Measurements from ENCODE around the gene HYAL3. TPM values are rescaled to one million over a fixed set of nuclear protein-coding genes. Genes with fewer than 3 reads are reported as not detected.

The HYAL3 gene
- total and polyA plus RNA-seq, 2 of the 8 experiments (the other 6 are each of a cell fraction or from before 2014, with no cell fraction given) = 3.2 to 12.2 TPM

DNA sequence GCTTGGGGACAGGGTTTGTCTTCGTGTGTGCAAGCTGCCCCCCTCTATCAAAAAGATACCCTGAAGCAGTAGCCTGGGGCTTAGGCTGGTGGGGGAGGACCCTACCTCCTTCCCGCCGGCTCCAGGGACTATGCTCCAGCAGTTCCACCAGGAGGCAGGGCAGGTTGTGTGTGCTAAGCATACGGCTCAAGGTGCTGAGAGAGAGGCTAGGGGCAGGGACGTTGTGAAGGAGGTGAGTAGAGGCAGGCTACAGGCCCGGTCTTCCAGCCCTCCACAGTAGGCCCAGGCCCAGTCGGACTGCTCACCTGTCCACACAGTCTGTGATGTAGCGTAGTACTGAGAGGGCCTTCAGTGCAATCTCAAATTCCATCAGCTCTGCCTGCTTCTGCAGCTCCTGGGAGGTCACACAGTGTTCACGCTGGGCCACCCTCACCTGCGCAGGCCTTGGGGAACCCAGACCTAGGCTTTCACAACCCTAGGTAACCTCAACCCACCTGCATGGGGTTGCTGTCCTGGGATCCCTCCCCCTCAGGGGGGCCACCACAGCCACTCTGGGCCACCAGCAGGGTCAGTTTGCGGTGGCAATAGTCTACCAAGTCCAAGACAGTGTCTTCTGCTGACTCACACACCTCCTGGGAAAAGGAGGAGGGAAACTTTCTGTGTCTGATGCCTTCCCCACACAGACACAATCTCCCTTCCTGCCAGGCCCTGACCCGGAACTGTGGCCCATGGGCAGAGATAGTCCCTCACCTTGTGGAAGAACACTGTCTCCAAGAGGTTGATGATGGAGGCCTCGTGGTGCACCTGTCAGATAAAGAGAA, 43.8 kb upstream of the HYAL3 start:
- Histone ChIP-seq H2BK20ac (ENCODE audit: low read length) (no peak overlapping the region), H4K20me1 (replicated peaks in 1 of 2; ENCODE audit: control insufficient read depth in 1 of 2, insufficient read depth in 2 of 2, low read length in 2 of 2) (peaks cover 3% of the 10 kb centered on the region in 2 experiments), H2BK5ac (ENCODE audit: low read depth, low read length) (no peak overlapping the region), H3K36me3 (ENCODE audit: control insufficient read depth in 2 of 4, insufficient read depth in 4 of 4, low read length in 3 of 4) (no peaks in the 10 kb centered on the region), H3K4me1 (replicated peaks in 1 of 4; ENCODE audit: control insufficient read depth in 3 of 4, insufficient read depth in 4 of 4, low read length in 3 of 4) (peaks cover 0 to 16% (median 12%) of the 10 kb centered on the region in 4 experiments; a peak in 5 of 7 replicates), H3K23me2 (ENCODE audit: low read depth, low read length) (peaks cover 15% of the 10 kb centered on the region; the same call in 1 of the 2 replicates), H3K4ac (replicated peaks; ENCODE audit: insufficient read length, low read depth, low read length) (no peak overlapping the region), H3K79me1 (ENCODE audit: low read depth, low read length) (no peaks in the 10 kb centered on the region), H3K4me2 (ENCODE audit: insufficient read depth in 1 of 2, low read depth in 2 of 2, low read length in 2 of 2) (no peak overlapping the region), H3K14ac (ENCODE audit: insufficient read length) (no peak overlapping the region), H3K56ac (replicated peaks; ENCODE audit: insufficient read length, low read depth, low read length) (no peak overlapping the region), H2BK15ac (ENCODE audit: low read length) (no peak overlapping the region; the same call in 1 of the 2 replicates), H2AK5ac (ENCODE audit: low read depth, low read length) (no peak overlapping the region), H4K91ac (replicated peaks; ENCODE audit: insufficient read length, low read length) (no peak overlapping the region), H2AFZ (ENCODE audit: low read length) (no peak overlapping the region), H3K4me3 (ENCODE audit: extremely low read depth in 1 of 4, insufficient read depth in 2 of 4, low read depth in 3 of 4, low read length in 4 of 4) (no peak overlapping the region), H4K8ac (ENCODE audit: extremely low read depth, insufficient read depth, low read length) (peak overlapping the region; percentile 29; the same call in 1 of the 2 replicates), H3K79me2 (ENCODE audit: control insufficient read depth in 1 of 2, insufficient read depth in 2 of 2, low read length in 2 of 2) (no peaks in the 10 kb centered on the region), H3K9me3 (ENCODE audit: insufficient read depth in 2 of 2, low read depth in 1 of 2, low read length in 1 of 2) (no peaks in the 10 kb centered on the region), H3K27me3 (replicated peaks in 1 of 4; ENCODE audit: control insufficient read depth in 3 of 4, extremely low read depth in 1 of 4, insufficient read depth in 3 of 4, low read length in 3 of 4) (peaks cover 23 to 69% (median 56%) of the 10 kb centered on the region in 4 experiments), H3K18ac (ENCODE audit: extremely low read depth, low read length) (no peak overlapping the region), H3K27ac (ENCODE audit: low read depth, low read length) (no peak overlapping the region), H4K5ac (ENCODE audit: insufficient read length, low read depth, low read length) (no peak overlapping the region), H3K23ac (ENCODE audit: insufficient read length) (no peak overlapping the region), H2BK120ac (replicated peaks; ENCODE audit: low read depth, low read length) (no peak overlapping the region), H2BK12ac (ENCODE audit: low read depth, low read length) (no peak overlapping the region; the same call in 1 of the 2 replicates), H3K9ac (replicated peaks in 1 of 4; ENCODE audit: extremely low read depth in 1 of 4, low read depth in 3 of 4, low read length in 3 of 4) (no peak overlapping the region)
- 73% methylated on average over 13 of the region's 13 CpGs; no CpG with 5 or more reads in 1 of the 2 experiments for WGBS, 2 experiments (ENCODE audit: extremely low coverage in 1 of 2, insufficient coverage in 1 of 2, insufficient read length in 1 of 2, insufficient replicate concordance in 2 of 2, low coverage in 1 of 2, low lambda C conversion rate in 2 of 2, missing lambda C conversion rate in 1 of 2)
- ChIA-PET CTCF (ENCODE audit: partially characterized antibody) (interaction anchor here (0.8 to 10.0 kb wide), 10 partner anchors 11 to 209 kb away, joined by 3 to 84 read pairs (median 4); partner anchors contain the start of genes HYAL3 and NAA80), POLR2A (ENCODE audit: partially characterized antibody) (interaction anchor here (1.0 kb wide), 2 partner anchors 11 to 21 kb away, joined by 3 read pairs; no protein-coding TSS in a partner anchor)
- DNase-seq (ENCODE audit: low read depth in 1 of 2, low spot score in 2 of 2) (no peak), FAIRE-seq (no peak)
- TF ChIP-seq KDM1A (IDR thresholded peaks at IDR 0.05; ENCODE audit: borderline replicate concordance, low read length) (no peak), POU5F1 (IDR thresholded peaks at IDR 0.05; ENCODE audit: low read depth, low read length) (no peak), BCL11A (IDR thresholded peaks at IDR 0.05; ENCODE audit: low read depth in 2 of 2, low read length in 2 of 2) (no peak), POLR2AphosphoS5 (IDR thresholded peaks at IDR 0.05; ENCODE audit: low read depth, low read length) (no peak), KDM4A (IDR thresholded peaks at IDR 0.05; ENCODE audit: low read depth, low read length, severe bottlenecking) (no peak)
- TF ChIP-seq, protein P1, sequence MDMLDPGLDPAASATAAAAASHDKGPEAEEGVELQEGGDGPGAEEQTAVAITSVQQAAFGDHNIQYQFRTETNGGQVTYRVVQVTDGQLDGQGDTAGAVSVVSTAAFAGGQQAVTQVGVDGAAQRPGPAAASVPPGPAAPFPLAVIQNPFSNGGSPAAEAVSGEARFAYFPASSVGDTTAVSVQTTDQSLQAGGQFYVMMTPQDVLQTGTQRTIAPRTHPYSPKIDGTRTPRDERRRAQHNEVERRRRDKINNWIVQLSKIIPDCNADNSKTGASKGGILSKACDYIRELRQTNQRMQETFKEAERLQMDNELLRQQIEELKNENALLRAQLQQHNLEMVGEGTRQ (IDR thresholded peaks at IDR 0.05; ENCODE audit: low read length) = no peak
- TF ChIP-seq, protein P2, sequence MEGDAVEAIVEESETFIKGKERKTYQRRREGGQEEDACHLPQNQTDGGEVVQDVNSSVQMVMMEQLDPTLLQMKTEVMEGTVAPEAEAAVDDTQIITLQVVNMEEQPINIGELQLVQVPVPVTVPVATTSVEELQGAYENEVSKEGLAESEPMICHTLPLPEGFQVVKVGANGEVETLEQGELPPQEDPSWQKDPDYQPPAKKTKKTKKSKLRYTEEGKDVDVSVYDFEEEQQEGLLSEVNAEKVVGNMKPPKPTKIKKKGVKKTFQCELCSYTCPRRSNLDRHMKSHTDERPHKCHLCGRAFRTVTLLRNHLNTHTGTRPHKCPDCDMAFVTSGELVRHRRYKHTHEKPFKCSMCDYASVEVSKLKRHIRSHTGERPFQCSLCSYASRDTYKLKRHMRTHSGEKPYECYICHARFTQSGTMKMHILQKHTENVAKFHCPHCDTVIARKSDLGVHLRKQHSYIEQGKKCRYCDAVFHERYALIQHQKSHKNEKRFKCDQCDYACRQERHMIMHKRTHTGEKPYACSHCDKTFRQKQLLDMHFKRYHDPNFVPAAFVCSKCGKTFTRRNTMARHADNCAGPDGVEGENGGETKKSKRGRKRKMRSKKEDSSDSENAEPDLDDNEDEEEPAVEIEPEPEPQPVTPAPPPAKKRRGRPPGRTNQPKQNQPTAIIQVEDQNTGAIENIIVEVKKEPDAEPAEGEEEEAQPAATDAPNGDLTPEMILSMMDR (IDR thresholded peaks at IDR 0.05; ENCODE audit: control extremely low read depth in 1 of 3, insufficient read depth in 1 of 3, low read depth in 1 of 3, low read length in 3 of 3) = peak in 2 of 3 experiments; percentile 64 to 73; a peak in 3 of 4 replicates

Data from H1 (cell line).